Activated CD4-positive, CD25-positive, alpha-beta regulatory T cell treated with anti-CD3 and anti-CD28 coated beads, Interleukin-2, amount 50 U/mL, for 72 hours (primary cell): ENCODE results near the gene CDKN2A.

ENCODE experiments used
- DNase-seq: peaks from one replicate; pipeline ENCODE4 v3.0.0; 2021

Gene CDKN2A

GRCh38 chr9:21935631-21936030 is 58.6 kb downstream of the CDKN2A start:
- no peak for DNase-seq

GRCh38 chr9:21933865-21934264 is 60.3 kb downstream of the CDKN2A start:
- no peak for DNase-seq

- DNase-seq = no peak
Observed at GRCh38 chr9:21933281-21933680, 60.9 kb downstream of the CDKN2A start.

GRCh38 chr9:21931428-21931827 is 62.8 kb downstream of the CDKN2A start:
- no peak for DNase-seq

- DNase-seq = no peak
Observed at GRCh38 chr9:21927752-21928151, 66.4 kb downstream of the CDKN2A start.

GRCh38 chr9:21923694-21924093 is 70.5 kb downstream of the CDKN2A start:
- DNase-seq = no peak

GRCh38 chr9:21919377-21920362 is 74.5 kb downstream of the CDKN2A start:
- no peak for DNase-seq
